Aorta (tissue), 5 donors: ENCODE results near the gene RNF141. TPM values are rescaled to one million over a fixed set of nuclear protein-coding genes. Genes with fewer than 3 reads are reported as not detected.

ENCODE experiments used
- ATAC-seq: fragments of 200-7000 bp; cut with Tn5 transposase; one replicate; pipeline ENCODE4 v1.9.1; 2022; ENCODE audit warnings: moderate library complexity; ENCODE audit not compliant: low FRiP score
- DNase-seq, 2 donors: peaks; one replicate each; pipeline ENCODE4 v3.0.0-alpha.2; 2020
- H3K27ac ChIP-seq, 2 donors: one replicate each; pipeline ENCODE4 v1.5.1; 2013; ENCODE audit warnings: low read length in 2 of 2, mild to moderate bottlenecking in 2 of 2, moderate library complexity in 2 of 2, control low read depth in 1 of 2, inconsistent platforms in 1 of 2, low read depth in 1 of 2
- H3K27me3 ChIP-seq, 2 donors: one replicate each; pipeline ENCODE4 v1.6.1; 2013; ENCODE audit warnings: control low read depth in 1 of 2, low read length in 1 of 2, mild to moderate bottlenecking in 1 of 2, moderate library complexity in 1 of 2; ENCODE audit not compliant: insufficient read depth in 2 of 2, control insufficient read depth in 1 of 2
- H3K36me3 ChIP-seq, 2 donors: one replicate each; pipeline ENCODE4 v1.6.1; 2013; ENCODE audit warnings: control low read depth in 1 of 2, low read length in 1 of 2, mild to moderate bottlenecking in 1 of 2; ENCODE audit not compliant: insufficient read depth in 2 of 2, control insufficient read depth in 1 of 2
- H3K4me1 ChIP-seq, 2 donors: one replicate each; pipeline ENCODE4 v1.6.1; 2013; ENCODE audit warnings: low read length in 2 of 2, control low read depth in 1 of 2, mild to moderate bottlenecking in 1 of 2, moderate library complexity in 1 of 2; ENCODE audit not compliant: insufficient read depth in 2 of 2, control insufficient read depth in 1 of 2
- H3K4me3 ChIP-seq, 2 donors: one replicate each; pipeline ENCODE4 v1.5.1; 2013; ENCODE audit warnings: low read length in 2 of 2, control low read depth in 1 of 2, mild to moderate bottlenecking in 1 of 2
- H3K9me3 ChIP-seq: one replicate; pipeline ENCODE4 v1.6.1; 2013; ENCODE audit warnings: mild to moderate bottlenecking, low read length; ENCODE audit not compliant: control insufficient read depth
- WGBS, 2 donors: extraction: QIAGEN DNeasy Blood & Tissue Kit; methylation state at CpG; one replicate each; pipeline ENCODE4 v1.1.7; 2013; 5-methylcytosine and 5-hydroxymethylcytosine counted together
- intact Hi-C, 2 donors: fragments of 100-400 bp; cut with DNase I; formaldehyde crosslinking; loops; one replicate each; pipeline versions ENCODE4 v1.14.2 to v1.15.0; 2022
- long read RNA-seq, 2 donors: library from polyadenylated mRNA; unstranded; transcript quantifications; one replicate each; pipeline ENCODE4 v2.0.0, GENCODE V29; 2020 to 2021
- polyA plus RNA-seq, 2 donors: library from polyadenylated mRNA; stranded (reverse); fragments of 200-250 nt; gene quantifications; one replicate each; pipeline ENCODE4 v1.2.3, GENCODE V29; 2013
- total RNA-seq, 2 donors: library from RNA; stranded (reverse); fragmentation: NEBNext Ultra II Directional; extraction: Animal tissue kit (Norgen Biotek cat#: 25700); gene quantifications; one replicate each; pipeline ENCODE4 v1.2.1, GENCODE V29; 2021
- donor health status: healthy with polysubstance abuse.
- donor health status: Bipolar disorder and iron deficiency.
- donor health status: DM: no; HTN: no; CAD: no.
- donor health status: DM: no; HTN: no; CAD: no.
- donor health status: DM: yes; HTN: yes; CAD: no.

Gene RNF141, protein sequence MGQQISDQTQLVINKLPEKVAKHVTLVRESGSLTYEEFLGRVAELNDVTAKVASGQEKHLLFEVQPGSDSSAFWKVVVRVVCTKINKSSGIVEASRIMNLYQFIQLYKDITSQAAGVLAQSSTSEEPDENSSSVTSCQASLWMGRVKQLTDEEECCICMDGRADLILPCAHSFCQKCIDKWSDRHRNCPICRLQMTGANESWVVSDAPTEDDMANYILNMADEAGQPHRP
- total RNA-seq (10 to 100 TPM; 42.9 to 59.3 TPM), polyA plus RNA-seq (10 to 100 TPM; 20.5 to 61.6 TPM)
- long read RNA-seq, donor 1, full-length matches to known transcripts, result 39 of 46 reads
- long read RNA-seq, donor 1, partial matches to known transcripts, result 4 of 46 reads
- long read RNA-seq, donor 1, other reads (novel, unspliced or antisense), result 3 of 46 reads
- long read RNA-seq, donor 2, full-length matches to known transcripts, result 21 of 22 reads
- long read RNA-seq, donor 2, partial matches to known transcripts, result 0 of 22 reads
- long read RNA-seq, donor 2, other reads (novel, unspliced or antisense), result 1 of 22 reads

- intact Hi-C loops, result no loop called here
- Histone ChIP-seq H3K27ac (peak within 1 kb of the TSS; percentile 57 to 92), H3K9me3 (no peaks in the 10 kb centered on the region), H3K27me3 (no peaks in the 10 kb centered on the region), H3K36me3 (no peaks in the 10 kb centered on the region), H3K4me3 (peak within 1 kb of the TSS; percentile 84 to 93), H3K4me1 (peaks cover 0 to 10% of the 10 kb centered on the region in 2 donors)
- peak; percentile 100 for ATAC-seq
- 0% methylated on average over 36 to 54 of the region's 54 CpGs for WGBS, 2 donors
- DNase-seq, result peak; percentile 97 to 99
Observed at GRCh38 chr11:10540915-10541560, at the start of gene RNF141. TSS of gene RNF141 (minus strand) at chr11:10541187. CDS start at chr11:10534158, 7,029 bp downstream.

- H3K36me3 ChIP-seq, result peaks cover 11 to 22% of the 10 kb centered on the region in 2 donors
- intact Hi-C loops, result no loop called here
- WGBS, 2 donors, result 20 to 41% methylated on average over 2 of the region's 2 CpGs
Observed at GRCh38 chr11:10590218-10590915, 49.4 kb upstream of the RNF141 start.

GRCh38 chr11:10588904-10589303 lies 47.9 kb upstream of the RNF141 start:
- DNase-seq, result no peak
- peaks cover 5 to 21% of the 10 kb centered on the region in 2 donors for H3K36me3 ChIP-seq
- no peak for ATAC-seq
- intact Hi-C loops, result no loop called here
- peaks cover 2 to 6% of the 10 kb centered on the region in 2 donors for H3K4me1 ChIP-seq
- no peaks in the 10 kb centered on the region for H3K27me3 ChIP-seq
- H3K9me3 ChIP-seq, result no peaks in the 10 kb centered on the region
- peak overlapping the region; percentile 64 to 77 for H3K27ac ChIP-seq
- H3K4me3 ChIP-seq, result no peak overlapping the region
- 93 to 94% methylated on average over 2 of the region's 2 CpGs for WGBS, 2 donors

More at GRCh38 chr11:10590218-10590915, 49.4 kb upstream of the RNF141 start:
- DNase-seq (no peak), ATAC-seq (no peak)
- Histone ChIP-seq H3K4me1 (peaks cover 2 to 4% of the 10 kb centered on the region in 2 donors), H3K27ac (peak overlapping the region; percentile 73 to 99), H3K9me3 (no peaks in the 10 kb centered on the region), H3K27me3 (no peaks in the 10 kb centered on the region), H3K4me3 (no peak overlapping the region)

- Histone ChIP-seq H3K4me3 (no peak overlapping the region), H3K27ac (peak overlapping the region; percentile 88 to 99), H3K4me1 (peaks cover 2 to 10% of the 10 kb centered on the region in 2 donors), H3K27me3 (no peaks in the 10 kb centered on the region), H3K9me3 (no peaks in the 10 kb centered on the region), H3K36me3 (peaks cover 5 to 16% of the 10 kb centered on the region in 2 donors)
- ATAC-seq, result no peak
- 86 to 90% methylated on average over 3 of the region's 3 CpGs for WGBS, 2 donors
- intact Hi-C loops, result no loop called here
- no peak for DNase-seq
Observed at GRCh38 chr11:10587995-10588394, 47.0 kb upstream of the RNF141 start.

GRCh38 chr11:10587388-10587787 lies 46.4 kb upstream of the RNF141 start:
- DNase-seq (no peak), ATAC-seq (no peak)
- intact Hi-C loops, result no loop called here
- WGBS, 2 donors, result 40 to 42% methylated on average over 7 of the region's 7 CpGs
- H3K9me3 ChIP-seq, result no peaks in the 10 kb centered on the region
- H3K36me3 ChIP-seq, result peaks cover 5 to 15% of the 10 kb centered on the region in 2 donors
- peaks cover 2 to 10% of the 10 kb centered on the region in 2 donors for H3K4me1 ChIP-seq
- H3K27ac ChIP-seq, result peak overlapping the region; percentile 88 to 99
- no peak overlapping the region for H3K4me3 ChIP-seq
- no peaks in the 10 kb centered on the region for H3K27me3 ChIP-seq

GRCh38 chr11:10584071-10584501 lies 43.1 kb upstream of the RNF141 start:
- peaks cover 0 to 8% of the 10 kb centered on the region in 2 donors for H3K4me1 ChIP-seq

GRCh38 chr11:10581481-10582019 lies 40.6 kb upstream of the RNF141 start:
- H3K4me1 ChIP-seq, result peaks cover 0 to 6% of the 10 kb centered on the region in 2 donors
- DNase-seq, result peak; percentile 71 to 77
- intact Hi-C loops, result no loop called here
- H3K4me3 ChIP-seq, result no peak overlapping the region
- 83 to 86% methylated on average over 4 of the region's 4 CpGs for WGBS, 2 donors
- H3K36me3 ChIP-seq, result peaks cover 14 to 31% of the 10 kb centered on the region in 2 donors
- H3K27ac ChIP-seq, result peak overlapping the region in 1 of 2 donors; percentile 28
- no peaks in the 10 kb centered on the region for H3K9me3 ChIP-seq
- H3K27me3 ChIP-seq, result no peaks in the 10 kb centered on the region
- peak; percentile 46 for ATAC-seq

More at GRCh38 chr11:10584071-10584501, 43.1 kb upstream of the RNF141 start:
- Histone ChIP-seq H3K4me3 (no peak overlapping the region), H3K9me3 (no peaks in the 10 kb centered on the region), H3K36me3 (peaks cover 8 to 29% of the 10 kb centered on the region in 2 donors), H3K27ac (peak overlapping the region; percentile 50 to 88), H3K27me3 (no peaks in the 10 kb centered on the region)
- 0 to 4% methylated on average over 3 of the region's 3 CpGs for WGBS, 2 donors
- no peak for DNase-seq
- intact Hi-C loops, result no loop called here
- no peak for ATAC-seq

DNA sequence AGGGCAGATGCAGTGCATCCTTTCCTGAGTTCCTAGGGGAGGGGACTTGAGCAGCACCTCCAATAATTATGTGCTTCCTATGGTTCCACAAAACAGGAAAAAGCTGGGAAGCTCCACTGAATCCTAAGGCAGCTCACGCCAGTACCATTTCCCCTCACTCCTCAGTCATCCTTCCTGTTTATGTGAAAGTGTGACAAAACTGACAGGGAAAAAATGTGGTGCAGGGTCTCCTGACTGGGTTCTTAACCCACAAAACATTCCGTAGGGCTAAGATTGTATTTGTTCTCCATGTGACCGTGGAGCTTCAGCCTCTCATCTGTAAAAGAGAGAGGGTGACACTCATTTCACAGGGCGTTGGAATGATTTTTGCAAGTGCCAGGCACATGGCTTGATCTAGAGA lies 39.6 kb upstream of the RNF141 start:
- peaks cover 5 to 6% of the 10 kb centered on the region in 2 donors for H3K4me1 ChIP-seq
- H3K27me3 ChIP-seq, result no peaks in the 10 kb centered on the region
- H3K4me3 ChIP-seq, result no peak overlapping the region
- H3K36me3 ChIP-seq, result peaks cover 17 to 35% of the 10 kb centered on the region in 2 donors
- intact Hi-C loops, result no loop called here
- peak overlapping the region; percentile 23 to 56 for H3K27ac ChIP-seq
- H3K9me3 ChIP-seq, result no peaks in the 10 kb centered on the region
- DNase-seq (no peak), ATAC-seq (no peak)
- WGBS, 2 donors, result 88 to 90% methylated on average over 4 of the region's 4 CpGs
